Measurements from ENCODE around the gene KRT6A. TPM values are rescaled to one million over a fixed set of nuclear protein-coding genes. Genes with fewer than 3 reads are reported as not detected.

The KRT6A gene
- polyA plus RNA-seq (2013, experiment 1 of 2; ENCODE audit: insufficient read length), result not detected
- not detected for polyA plus RNA-seq (2013, experiment 2 of 2; ENCODE audit: insufficient read length)

DNA sequence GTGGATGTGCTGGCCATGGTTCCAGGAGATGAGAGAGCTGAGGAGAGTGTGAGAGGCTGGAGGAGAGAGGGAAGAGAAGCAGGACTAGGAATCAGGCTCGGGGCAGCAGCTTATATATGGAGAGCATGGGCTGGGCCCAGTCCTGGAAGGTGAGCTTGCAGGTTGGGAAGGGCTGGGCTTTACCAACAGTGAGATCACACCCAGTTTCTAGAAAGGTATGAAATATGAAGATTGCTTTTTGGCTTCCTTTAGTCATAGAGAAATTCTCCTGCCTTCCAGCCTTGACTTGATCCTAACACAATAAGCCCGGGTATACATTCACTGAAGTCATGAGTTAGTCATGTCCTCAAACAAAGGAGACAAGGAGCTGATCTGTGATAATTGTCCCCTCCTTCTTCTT lies at the start of gene KRT6A:
Gene KRT6A, minus strand, starts transcription at position 86 of the 400 bp plus-strand sequence. Its CDS starts 69 bp downstream, at position 17.
- no peak for DNase-seq

DNA sequence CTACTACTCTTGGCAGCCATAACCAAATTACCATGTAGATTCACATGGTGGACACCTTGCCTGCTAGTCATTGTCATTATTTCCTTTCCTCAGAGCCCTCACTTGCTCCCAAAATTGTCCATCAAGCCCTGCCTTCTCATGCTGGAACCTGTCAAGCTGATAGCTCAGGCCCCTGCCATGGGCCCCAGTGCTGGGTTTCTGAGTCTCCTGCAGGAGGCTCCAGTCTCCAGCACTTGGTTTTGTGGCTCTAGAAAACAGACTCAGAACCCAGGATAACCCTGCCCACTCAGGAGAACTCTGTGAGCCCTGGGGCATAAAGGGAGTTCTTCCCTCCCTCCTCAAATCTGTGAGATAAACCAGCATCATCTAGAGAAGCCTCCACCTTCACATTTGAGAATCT lies 49.1 kb upstream of the KRT6A start:
- no peak for DNase-seq

DNA sequence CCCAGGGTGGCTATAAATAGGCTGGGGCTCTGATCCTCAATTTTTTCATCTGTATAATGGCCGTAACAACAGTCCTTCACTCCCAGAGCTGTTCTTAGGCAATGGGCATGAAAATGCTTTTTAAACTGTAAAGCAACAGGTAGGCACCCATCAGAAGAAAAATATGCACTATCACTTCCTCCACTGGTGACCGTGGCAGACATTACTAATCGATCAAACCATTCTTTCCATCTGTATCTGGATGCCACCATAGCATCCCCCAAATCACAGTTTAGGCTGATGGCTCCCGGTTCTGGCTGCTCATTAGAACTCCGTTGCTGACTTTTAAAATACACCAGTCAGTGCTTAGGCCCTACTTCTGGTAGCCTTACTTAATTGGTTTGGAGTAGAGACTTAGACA lies 48.7 kb upstream of the KRT6A start:
- DNase-seq, result no peak

DNA sequence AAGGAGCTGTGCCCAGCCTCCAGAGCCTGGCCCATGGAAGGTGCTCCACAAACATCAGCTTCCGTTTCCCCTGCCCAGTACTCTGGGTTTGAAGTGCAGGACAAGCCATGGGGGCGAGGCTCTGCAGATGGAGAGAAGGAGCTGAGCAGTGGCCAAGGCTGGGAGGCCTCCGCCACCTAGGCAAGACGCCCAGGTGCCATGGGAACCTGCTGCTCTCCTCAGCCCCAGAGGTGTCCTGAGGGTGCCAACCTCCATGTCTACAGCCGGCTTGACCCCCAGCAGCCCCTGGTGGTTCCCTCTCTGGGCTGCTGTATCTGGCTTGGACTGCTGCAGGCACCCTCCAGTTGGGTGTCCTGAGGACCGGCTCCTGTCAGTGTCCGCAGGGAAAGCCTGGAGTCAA lies 47.5 kb upstream of the KRT6A start:
- DNase-seq, result no peak

DNA sequence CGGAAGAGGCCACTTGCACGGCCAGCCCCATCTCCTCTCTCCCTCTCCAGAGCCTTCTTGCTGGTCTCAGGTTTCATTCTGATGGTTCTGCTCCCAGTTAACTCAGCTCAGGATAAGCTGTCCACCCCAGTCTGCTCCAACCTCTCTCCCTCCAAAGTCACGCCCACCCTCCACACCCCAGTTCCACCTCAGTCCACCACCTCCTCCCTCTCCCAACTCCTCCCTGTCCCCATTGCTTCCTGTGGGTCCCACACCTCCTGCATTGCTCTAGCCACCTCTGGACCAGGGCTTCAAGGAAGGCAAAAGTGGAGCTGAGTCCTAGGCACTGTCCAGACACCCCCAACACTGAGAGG lies 46.7 kb upstream of the KRT6A start:
- DNase-seq, result no peak

DNA sequence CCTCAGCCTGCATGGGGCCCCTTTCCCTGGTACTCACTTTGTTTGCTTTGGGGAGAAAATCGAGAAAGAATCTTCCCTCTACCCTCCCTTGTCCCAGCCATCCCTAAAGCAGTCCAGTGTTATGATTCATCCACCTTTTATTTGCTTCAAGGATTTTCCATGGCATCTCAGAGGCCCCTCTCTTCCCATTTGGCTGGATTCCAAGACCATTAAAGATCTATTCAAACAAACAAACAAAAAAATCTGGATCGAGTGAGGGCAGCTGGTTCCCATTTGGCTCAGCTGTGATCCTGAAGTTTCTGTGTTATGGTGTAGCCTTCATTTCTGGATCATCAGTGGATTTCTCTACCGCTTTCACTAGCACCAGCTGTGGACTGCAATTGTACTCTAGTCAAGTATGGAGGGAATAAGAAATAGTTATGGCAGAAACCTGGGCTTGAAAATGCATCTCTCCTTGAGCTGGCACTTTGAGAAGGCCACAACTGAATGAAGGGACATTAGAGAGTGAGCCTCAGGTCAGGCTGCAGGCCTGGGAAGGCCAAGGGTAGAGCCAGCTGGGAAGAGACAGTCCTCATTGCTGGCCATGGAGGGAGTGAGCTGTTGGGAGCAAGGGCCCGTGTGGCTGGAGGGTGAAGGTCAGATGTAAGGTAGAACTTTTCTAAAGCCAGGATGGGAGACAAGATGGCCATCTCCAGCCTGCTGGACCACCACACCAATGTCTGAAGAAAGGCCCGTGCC lies 46.2 kb upstream of the KRT6A start:
- peak; percentile 81 for DNase-seq

DNA sequence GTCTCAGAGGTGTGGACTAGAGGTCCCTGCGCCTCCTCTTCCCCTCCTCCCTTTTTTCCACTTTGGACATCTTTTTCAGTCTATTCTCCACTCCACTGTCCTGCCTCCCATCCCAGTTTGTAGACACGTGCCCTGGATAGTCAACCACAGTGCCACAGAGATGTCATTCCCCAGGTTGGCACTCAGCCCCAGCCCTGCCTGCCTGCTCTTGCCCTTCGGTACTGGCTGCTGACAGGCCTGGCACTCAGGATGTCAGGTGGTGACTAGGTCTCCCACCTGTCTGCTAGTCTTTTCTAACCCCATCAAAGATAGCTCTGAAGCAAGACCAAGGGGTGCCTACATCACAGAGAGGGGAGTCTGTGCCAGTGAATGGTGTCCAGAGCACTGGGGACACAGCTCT lies 44.0 kb upstream of the KRT6A start:
- DNase-seq, result no peak

DNA sequence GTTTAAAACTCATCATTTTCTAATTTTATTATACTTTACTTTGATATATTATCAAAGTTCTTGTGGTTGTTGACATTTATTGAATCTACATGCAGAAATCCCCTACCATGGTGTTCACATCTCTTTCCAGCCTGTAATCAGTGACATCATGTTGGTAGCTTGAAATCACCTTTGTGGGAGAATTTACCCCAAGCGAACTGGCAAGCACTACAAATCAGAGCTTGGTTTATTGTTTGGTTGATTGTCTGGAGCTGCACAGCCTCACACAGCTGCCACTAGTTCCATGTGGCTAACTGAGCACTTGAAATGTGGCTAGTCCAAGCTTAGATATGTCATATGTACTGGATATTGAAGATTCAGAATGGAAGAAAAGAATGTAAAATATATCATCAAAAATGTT lies 42.5 kb upstream of the KRT6A start:
- DNase-seq, result no peak

DNA sequence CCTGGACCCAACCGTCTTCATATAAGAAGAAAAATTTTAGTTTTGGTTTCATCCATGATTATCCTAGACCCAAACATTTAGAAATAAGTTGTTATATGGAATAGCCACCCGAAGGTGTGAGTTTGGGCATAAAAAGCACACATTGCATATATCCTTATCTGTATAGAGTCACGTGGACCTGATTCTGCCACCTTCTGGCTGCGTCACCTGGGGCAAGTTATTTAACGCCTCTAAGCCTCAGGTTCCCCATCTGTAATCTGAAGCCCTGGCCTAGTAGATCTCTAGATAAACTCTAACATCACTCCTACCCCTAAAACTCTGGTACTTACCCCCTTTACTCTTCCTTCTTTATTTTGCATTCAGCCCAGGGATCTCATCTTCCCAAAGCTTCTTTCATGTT lies 41.4 kb upstream of the KRT6A start:
- DNase-seq, result no peak

DNA sequence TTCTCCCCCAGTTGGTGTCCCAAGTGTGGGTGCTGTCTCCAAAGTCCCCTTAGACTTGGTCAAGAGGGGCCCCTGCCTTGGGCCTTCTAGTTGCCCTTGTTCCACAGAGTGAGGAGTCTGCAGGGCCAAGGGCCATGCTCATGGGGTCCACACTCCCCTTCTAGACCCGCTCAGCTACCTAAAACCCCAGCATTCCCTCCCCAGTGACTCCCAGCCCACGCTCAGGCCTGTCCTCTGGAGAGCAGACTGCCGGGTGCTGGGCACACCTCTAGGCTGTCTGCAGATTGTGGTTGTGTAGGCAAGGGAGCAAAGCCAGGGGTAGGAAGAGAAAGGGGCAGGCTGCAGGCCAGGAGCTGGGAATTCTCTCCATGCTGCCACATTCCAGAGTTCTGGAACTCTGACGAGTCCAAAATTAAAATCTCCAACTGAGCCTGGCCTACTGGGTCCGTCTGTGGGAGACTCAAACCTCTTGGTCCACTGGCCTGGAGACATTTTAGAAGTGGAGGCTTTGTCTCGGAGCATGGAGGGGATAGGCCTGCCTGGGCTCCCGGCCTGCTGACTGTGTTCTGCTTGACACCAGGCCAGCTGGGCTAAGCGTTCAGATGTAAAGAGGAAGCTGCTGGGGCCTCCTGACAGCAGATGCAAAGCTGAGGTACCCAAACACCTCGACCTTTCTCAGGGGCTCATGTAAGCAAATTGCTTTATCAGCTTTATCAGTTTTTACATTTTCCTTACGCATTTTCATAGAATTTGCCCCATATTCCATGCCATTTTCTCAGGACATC lies 40.8 kb upstream of the KRT6A start:
- no peak for DNase-seq

DNA sequence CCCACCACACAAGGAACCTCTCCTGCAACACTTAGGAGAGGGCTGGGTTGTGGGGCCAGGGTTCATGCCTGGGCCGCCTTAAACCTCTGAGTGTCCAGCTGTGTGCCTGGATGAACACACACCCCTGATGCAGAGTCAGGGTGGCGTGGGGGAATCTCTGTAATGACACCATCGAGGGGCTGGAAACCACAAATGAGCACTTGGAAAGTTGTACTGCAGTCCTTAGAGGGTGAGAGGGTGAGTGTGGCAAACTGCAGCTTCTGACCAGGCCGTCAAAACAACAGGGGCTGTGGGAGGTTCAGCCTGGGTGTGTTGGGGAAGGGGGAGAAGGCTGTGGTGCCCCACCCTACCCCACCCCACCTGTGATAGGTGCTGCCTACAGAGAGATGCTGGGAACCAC lies 39.6 kb upstream of the KRT6A start:
- DNase-seq, result no peak

DNA sequence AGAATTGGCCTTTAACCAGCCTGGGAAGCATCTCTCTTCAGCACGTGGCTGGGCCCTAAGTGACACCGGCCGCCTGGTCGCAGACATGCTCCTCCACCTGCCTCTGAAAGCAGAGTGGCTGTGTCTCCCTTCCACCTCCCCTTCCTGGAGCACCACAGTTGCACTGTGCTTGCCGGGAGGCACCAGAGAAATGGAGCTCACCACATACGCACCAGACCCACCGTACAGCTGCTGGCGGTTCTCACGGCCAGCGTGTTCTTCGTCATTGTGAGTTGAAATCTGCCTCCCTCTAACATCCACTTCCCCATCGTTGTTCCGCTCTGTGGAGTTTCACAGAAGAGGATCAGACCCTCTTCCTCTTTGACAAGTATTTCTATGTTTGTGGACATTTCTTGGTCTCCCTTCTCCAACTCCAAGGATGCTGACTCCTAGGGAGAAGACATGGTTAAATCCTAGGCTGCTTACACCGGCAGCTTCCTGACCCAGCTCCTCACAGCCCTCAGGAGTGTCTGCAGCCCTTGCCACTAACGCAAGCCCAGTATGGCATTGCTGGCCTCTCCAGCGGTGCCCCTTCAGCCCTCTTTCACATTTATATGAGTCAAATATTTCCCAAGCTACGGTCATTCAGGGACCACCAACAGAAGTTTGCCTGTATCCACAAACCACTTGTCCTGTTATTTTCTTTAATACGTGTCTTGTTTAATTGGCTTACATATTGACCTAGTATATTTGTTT lies 38.7 kb upstream of the KRT6A start:
- no peak for DNase-seq

DNA sequence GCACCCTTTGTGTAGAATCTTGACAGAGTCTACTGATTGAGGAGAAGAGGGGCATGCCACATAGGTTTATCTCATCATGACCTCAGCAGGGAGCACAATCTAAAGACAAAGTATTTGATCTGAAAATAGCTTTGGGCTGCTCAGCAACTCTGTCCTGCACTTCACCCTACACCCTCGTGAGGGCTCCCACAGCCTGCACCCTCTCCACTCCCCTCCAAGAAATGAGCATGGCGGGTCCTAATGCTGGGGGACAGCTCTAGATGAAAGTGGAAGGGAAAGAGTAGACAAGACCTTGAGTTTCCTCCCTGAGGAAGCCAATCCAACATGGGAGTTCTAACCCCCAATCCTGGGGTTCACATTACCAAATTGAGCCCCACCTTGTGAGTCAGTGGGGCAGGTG lies 37.8 kb upstream of the KRT6A start:
- no peak for DNase-seq

DNA sequence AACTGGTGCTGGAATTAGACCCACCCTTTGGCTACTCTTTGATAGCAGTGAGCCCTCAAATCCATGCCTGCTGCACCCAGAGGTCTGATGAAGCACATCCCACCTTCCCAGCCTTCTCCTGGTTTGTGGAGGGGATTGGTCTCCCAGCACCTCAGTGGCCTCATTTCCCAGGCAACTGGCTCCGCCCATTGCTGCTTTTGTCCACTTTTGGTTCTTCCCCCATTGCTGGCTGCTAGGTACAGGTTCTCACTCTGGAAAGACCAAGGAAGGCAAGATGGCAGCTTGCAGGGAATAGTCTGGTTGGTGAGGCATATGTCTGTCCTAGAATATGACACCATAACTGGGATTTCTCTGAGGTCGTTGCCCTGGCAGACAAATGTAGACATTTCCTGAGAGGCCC lies 37.3 kb upstream of the KRT6A start:
- DNase-seq, result no peak

DNA sequence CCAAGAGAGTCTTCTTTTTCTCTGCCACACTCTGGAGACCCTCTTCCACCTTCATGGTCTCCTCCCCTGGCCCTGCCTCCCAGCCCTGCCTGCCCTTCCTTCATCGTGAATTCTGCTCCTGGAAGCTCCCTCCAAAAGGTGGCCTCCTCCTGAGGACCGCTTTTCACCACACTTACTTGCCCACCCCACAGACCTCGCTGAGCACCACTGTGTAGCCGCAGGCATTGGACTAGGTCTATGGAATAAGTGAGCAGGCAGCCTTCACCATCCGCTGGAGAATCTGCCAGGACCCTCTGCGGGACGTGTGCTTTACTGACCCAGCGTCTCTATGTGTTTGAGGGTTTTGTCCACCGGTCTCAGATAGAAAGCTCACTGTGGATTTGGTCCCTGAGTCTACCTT lies 36.8 kb upstream of the KRT6A start:
- DNase-seq, result no peak

DNA sequence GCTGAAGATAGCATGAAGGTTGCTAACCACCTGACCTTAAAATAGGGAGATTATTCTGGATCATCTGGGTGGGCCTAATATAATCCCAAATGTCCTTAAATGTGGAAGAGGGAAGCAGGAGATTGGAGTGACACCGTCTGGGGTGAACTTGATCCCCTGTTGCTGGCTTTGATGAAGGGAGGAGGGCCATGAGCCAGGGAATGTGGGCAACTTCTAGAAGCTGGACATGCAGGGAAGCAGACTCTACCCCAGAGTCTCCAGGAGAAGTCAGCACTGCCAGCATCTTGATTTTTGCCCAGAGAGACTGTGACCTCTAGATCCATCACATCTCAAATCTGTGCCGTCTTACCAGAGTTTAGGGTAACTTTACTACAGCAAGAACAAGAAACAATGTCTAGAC lies 36.4 kb upstream of the KRT6A start:
- DNase-seq, result no peak

DNA sequence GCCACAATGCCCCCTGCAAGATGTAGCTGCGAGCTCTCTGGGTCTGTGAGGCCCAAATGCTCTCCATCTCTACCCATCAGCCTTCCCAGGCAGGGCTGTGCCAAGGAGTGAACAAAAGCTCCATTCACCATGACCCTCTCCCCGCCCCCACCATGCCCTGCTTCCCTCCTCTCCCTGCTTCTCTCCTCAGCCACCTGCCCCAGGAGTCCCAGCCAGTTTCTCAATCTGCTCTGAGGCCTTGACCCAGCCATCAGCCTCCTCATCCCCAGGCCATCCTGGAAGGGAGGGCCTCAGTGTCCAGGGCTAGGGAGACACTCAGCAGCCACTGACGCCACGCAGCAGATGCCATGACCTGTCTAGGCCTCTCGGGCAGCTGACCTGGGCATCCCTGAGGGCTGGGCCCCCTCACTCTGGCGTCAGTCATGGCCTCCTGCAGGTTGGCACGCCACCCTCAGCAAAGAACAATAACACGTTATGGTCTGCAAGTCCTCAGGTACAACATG lies 35.6 kb upstream of the KRT6A start:
- DNase-seq, result no peak

DNA sequence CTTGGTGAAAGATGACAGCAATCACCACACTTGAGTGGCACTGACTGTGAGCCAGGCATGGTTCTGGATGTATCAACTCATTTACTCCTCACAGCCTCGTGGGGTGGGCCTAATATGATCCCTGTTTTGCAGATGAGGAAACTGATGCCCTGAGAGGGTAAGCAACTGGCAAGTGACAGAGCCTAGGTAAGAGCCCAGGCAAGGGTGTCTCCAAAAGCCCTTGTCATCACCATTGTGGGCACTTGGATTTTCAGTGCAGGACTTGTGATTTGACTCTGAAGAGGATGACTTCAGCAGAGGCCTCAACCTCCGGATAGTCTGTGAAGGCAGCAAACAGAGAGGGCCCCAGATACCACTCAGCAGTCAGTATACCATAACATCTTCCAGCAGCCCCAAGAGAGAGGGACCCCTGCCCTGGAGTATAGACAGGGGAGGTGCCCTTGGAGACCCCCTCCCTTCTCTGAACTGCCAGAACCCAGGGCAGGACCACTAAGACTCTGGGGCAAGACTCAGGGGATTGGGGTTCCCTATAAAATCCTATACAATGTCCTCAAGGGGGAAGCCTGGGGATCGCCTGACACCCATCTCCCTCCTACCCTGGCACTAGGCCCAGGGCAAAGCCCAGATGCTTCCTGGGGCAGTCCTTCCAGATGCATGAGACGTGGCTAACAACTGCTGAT lies 34.2 kb upstream of the KRT6A start:
- DNase-seq, result no peak

DNA sequence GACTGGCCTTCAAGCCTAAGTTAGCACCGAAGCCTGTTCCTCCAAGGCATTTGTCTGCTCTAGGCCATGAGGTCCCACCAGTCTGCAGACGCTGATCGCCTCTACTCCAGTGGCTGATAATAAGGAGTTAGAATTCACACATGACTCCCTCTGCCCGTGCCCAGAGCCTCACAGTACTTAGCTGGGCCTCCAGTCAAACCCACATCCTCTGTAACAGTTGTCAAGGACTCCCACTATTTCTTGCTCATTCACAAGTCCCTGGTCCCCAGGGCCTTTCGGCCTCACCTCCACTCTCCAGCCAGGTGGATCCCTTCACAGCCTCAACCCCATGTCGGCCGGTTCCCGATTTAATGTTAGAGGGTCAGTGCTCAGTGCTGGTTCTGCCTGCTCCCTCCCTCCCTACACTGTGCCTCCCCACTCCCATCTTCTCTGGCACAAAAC lies 33.5 kb upstream of the KRT6A start:
- DNase-seq, result no peak

DNA sequence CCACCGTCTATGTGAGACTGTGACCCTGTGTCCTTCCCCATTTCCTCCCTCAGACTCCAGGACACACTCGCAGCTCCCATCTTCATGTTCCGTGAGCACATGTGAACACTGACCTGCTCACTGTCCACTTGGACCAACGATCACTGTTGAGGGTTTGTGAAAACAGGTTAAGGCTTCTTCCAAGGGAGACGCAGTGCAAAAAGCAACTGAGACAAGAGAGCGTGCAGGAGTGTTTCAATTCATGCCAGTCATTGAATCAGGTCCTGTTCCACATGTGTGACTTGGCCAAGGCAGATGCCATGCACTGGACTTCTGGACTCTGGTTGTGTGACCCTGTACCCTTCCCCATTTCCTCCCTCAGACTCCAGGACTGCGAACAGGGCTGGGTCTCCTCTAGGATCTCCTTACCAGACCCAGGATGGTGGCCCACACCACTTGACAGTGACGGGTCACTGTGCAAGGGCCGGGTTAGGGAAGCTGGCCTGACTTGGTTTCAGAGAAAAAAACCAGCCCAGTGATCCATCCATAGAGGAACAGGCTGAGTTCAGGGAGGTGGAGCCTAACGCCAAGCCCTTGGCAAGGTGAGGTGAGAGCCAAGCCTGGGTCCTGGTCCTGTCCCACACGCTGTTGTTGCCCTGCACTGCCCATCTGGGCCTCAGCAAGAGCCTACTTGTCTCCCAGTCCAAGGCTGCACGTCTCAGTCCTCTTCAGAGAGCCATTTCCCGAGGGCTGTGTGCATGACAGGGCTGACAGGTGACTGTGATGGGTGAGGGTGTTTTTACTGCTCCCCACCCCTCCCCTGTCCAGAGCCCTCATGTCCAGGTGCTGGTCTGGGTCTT lies 32.8 kb upstream of the KRT6A start:
- DNase-seq, result no peak

DNA sequence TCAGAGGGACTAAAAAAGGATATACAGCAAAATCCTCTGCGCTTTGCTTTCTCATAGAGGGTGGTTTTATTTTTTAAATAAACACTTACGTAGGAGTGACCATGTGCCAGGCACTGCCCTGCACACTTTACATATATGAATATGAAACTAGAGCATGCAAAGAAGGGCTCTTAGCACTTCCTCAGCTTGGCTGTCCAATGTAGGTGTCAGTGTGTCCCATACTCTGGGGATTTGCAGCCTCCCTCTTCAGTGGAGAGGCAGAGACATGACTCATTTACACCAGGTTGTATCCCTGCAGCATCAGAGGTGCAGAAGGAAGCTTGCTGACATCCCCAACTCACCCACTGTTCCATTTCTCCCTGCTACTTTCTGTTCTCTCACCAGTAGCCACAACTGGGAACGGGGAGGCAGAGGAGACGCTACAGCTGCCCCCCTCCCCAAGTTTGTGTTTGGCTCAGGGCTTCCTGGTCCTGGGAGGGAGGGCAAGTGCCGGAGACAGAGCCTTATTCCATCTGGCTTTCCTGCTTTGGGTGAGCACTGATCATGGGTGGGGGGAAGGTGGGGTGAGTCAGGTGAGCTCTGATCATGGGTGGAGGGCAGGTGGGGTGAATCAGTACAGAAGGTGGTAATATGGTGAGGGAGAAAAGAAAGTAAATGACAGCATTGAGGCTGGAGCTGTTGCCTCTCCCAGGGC lies 32.0 kb upstream of the KRT6A start:
- DNase-seq, result no peak

Data from fibroblast of skin of abdomen (primary cell).